Measurements from ENCODE around the gene ACO2.
"Not testable (repeated sequence)": the region's sequence is repeated elsewhere in the genome, so short reads cannot be mapped to it uniquely, and the experiment has no call there.

ACO2 gene

DNA sequence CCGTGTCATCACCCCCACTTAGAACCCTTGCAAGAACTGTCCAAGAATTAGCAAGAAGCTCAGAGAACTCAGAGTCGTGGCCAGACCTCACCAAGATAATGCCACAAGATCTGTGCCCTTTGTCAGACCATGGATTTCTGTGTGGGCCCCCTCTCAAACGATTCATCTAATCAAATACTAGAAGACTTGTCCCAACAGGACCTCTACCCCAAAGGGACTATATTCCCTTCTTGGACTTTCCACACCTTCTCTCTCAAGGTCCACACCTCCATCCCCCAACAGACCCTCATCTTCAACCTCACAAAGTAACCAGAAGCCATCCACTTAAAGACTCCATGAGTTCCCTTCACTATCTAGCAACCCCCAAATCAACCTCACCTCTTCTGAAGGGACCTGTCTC, 72.6 kb downstream of the ACO2 start:
- CTCF ChIA-PET, result interaction anchor here (0.9 to 1.4 kb wide), 2 partner anchors 17 to 56 kb away, joined by 3 to 4 read pairs; no protein-coding TSS in a partner anchor
- H3K4me1 Mint-ChIP-seq, result peaks cover 39% of the 10 kb centered on the region

DNA sequence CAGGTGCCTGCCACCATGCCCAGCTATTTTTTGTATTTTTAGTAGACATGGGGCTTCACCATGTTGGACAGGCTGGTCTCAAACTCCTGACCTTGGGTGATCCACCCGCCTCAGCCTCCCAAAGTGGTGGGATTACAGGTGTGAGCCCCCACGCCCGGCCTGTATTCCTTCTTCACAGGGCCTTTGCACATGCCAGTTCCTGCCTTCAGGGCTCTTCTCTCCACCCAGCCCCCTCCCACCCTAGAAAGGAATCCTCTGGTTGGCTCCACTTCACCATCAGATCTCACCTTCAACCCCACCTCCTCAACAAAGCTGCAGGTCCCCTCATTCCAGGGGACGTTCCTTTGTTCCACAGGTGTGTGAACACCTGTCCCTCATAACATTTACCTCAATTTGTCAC, 73.3 kb downstream of the ACO2 start:
- Mint-ChIP-seq H3K4me1 (peaks cover 39% of the 10 kb centered on the region), H3K27me3 (peaks cover 4% of the 10 kb centered on the region), H3K9me3 (no peaks in the 10 kb centered on the region), H3K4me3 (peak overlapping the region; percentile 96), H3K36me3 (peaks cover 17% of the 10 kb centered on the region), H3K27ac (peak overlapping the region; percentile 77)
- CTCF ChIA-PET, result interaction anchor here (0.9 to 1.4 kb wide), 3 partner anchors 55 to 138 kb away, joined by 3 to 4 read pairs (median 4); no protein-coding TSS in a partner anchor
- DNase-seq, result no peak

More for the DNA sequence above, 72.6 kb downstream of the ACO2 start:
- Mint-ChIP-seq H3K27ac (no peak overlapping the region), H3K4me3 (no peak overlapping the region), H3K36me3 (peaks cover 17% of the 10 kb centered on the region), H3K27me3 (no peaks in the 10 kb centered on the region), H3K9me3 (no peaks in the 10 kb centered on the region)
- no peak for DNase-seq

DNA sequence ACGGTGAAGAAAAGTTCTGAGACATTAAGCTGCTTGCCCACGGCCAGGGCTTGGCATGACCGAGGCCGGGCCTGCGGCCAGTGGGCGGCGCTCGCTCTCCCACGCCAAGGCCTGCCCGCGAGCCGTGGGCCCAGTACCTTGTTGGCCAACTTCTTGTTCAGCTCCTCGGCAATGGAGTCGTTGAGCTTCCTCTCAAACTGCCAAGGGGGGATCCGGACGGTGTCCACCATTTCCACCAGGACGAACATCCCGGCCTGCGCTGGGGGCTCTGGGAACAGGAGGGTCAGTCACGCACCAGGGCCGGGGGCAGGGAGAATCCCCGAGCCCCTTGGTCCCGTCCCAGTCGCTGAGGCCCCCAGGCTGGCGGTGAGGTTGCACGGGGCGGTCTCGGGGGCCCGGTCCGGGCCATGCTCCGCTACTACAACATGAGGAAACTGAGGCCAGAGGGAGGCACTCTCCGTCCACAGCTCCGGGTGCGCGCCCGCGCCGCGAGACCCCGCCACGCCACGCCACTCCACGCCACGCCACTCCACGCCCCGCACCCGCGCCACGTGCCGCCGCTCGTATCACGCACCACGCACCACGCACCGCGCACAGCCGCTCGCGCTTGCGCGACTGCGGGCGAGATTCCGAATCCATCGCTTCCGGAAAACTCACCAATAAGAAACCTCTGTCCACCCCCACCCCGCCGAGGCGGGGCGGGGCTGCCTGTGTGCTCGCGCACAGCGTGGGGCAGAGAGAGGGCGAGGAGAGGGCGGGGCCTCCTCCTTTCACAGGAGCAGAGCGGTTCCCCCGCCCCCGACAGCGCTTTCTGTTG, 75.1 kb downstream of the ACO2 start, which contains the start of gene POLR3H:
POLR3H (minus strand) TSS at position 617 of the 817 bp plus-strand sequence; CDS start at position 248, 369 bp downstream.
- peaks cover 39% of the 10 kb centered on the region for H3K4me1 Mint-ChIP-seq
- peak within 1 kb of the TSS; percentile 96 for H3K27ac Mint-ChIP-seq
- CTCF ChIA-PET, result interaction anchor here (0.7 to 1.4 kb wide), 5 partner anchors 9 to 77 kb away, joined by 3 to 8 read pairs (median 3); partner anchors contain the start of genes DESI1 and XRCC6
- H3K27me3 Mint-ChIP-seq, result peaks cover 11% of the 10 kb centered on the region
- H3K36me3 Mint-ChIP-seq, result peaks cover 17% of the 10 kb centered on the region
- H3K9me3 Mint-ChIP-seq, result no peaks in the 10 kb centered on the region
- peak within 1 kb of the TSS; percentile 96 for H3K4me3 Mint-ChIP-seq
- DNase-seq, result peak; percentile 99

DNA sequence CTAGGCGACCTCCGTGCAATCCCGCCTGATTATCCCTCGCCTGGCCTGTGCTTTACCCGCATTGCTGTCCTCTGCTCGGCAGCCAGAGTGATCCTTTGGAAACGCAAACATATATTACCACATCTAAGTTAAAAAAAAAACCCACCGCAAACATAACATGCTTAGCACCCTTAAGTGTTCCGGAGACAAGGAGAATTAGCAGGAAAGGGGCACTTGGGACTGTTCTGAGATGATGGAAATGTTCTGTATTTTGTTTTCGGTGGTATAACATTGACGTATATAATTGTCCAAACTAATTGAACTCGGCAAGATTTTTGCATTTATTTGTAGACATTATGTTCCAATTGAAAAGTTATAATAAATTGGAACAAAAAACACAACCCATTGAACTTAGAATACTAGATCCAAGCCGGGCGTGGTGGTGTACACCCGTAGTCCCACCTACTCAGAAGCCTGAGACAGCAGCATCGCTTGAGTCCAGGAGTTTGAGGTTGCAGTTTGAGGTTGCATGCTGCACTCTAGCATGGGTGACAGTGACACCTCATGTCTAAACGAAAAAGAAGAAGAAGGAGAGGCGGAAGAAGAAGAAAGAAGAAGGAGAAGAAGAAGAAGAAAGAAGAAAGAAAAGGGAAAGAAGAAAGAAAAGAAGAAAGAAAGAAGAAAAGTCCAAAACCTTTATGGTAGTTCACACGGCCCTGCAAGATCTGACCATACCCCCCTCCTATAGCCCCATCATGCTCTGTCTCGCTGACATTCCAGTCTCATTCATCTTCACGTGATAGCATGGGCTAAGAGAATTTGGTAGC, 76.0 kb downstream of the ACO2 start:
- peaks cover 39% of the 10 kb centered on the region for H3K4me1 Mint-ChIP-seq
- no peaks in the 10 kb centered on the region for H3K9me3 Mint-ChIP-seq
- peaks cover 13% of the 10 kb centered on the region for H3K36me3 Mint-ChIP-seq
- peaks cover 16% of the 10 kb centered on the region for H3K27me3 Mint-ChIP-seq
- H3K27ac Mint-ChIP-seq, result peak overlapping the region; percentile 77
- CTCF ChIA-PET, result interaction anchor here (1.4 kb wide), 2 partner anchors 52 to 76 kb away, joined by 4 to 8 read pairs; partner anchors contain the start of genes DESI1 and XRCC6
- DNase-seq, result no peak
- H3K4me3 Mint-ChIP-seq, result peak overlapping the region; percentile 96

DNA sequence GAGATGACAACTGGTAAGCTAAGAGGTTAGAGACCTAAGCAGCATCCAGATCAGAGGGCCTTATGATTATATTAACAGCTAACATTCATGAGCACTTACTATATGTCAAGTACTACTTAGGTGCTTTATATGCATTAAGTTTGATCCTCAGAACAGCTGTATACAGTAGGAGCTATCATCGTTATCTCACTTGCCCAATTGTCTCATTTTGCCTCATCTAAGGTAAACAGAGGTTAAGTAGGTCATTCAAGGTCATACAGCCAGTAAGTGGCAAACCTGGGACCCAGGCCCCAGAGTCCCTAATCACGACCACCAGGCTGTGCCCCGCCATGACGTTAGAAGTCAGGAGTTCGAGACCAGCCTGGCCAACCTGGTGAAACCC, 79.9 kb downstream of the ACO2 start:
- Mint-ChIP-seq H3K4me3 (no peak overlapping the region), H3K4me1 (peaks cover 10% of the 10 kb centered on the region), H3K27ac (no peak overlapping the region), H3K9me3 (no peaks in the 10 kb centered on the region), H3K36me3 (peaks cover 1% of the 10 kb centered on the region), H3K27me3 (peaks cover 46% of the 10 kb centered on the region)
- DNase-seq, result no peak
- CTCF ChIA-PET, result interaction anchor here (1.1 kb wide), 1 partner anchor 31 kb away, joined by 4 read pairs; no protein-coding TSS in a partner anchor

DNA sequence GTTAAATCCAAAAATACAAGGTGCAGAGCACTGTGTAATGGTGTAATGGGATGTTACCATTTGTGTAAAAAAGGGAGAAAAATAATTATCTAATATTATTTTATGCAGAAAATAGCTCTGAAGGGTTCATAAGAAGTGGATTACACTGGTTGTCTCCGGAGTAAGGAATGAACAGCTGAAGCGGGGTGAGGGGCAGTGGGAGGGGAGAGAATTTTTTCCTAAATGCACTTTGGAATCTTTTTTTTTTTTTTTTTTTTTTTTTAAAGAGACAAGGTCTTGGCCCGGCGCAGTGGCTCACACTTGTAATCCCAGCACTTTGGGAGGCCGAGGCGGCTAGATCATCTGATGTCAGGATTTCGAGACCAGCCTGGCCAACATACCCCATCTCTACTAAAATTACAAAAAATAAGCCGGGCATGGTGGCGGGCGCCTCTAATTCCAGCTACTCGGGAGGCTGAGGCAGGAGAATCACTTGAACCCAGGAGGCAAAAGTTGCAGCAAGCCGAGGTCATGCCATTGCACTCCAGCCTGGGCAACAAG, 82.1 kb downstream of the ACO2 start:
- no peaks in the 10 kb centered on the region for H3K4me1 Mint-ChIP-seq
- CTCF ChIA-PET, result interaction anchor here (0.6 kb wide), 2 partner anchors 15 to 34 kb away, joined by 3 read pairs; no protein-coding TSS in a partner anchor
- DNase-seq, result no peak

DNA sequence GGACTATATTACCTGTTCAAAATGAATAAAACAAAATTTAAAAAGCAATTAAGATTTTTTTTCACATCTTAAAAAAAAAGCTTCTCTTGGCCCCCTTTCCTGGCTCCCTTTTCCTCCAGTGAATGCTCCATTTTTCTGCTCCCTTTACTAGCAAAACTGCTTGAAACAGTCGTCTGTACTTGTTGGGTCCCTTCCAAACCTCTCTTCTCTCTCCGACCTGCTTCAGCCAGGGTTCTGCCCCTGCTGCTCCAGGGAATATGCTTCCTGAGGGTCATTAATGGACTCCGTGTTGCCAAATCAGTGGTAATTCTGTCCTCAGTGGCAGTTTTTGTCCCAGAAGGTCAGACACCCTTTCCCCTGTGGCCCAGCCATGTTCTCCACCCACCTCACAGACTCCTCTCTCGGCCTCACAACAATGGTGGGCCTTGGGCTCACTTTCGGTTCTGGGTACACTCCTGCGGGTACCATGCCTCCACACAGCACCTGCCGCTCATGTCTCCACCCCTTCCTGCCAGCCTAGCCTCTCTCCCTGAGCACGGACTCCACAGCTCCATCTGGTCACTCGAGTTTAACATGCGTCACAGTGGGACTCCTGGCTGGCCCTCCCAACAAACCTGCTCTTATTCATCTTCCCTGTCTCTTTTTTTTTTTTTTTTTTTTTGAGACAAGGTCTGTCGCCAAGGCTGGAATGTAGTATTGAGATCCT, 83.1 kb downstream of the ACO2 start:
- CTCF ChIA-PET, result interaction anchor here (0.7 to 1.0 kb wide), 2 partner anchors 9 to 13 kb away, joined by 3 read pairs; no protein-coding TSS in a partner anchor
- peaks cover 2% of the 10 kb centered on the region for H3K4me1 Mint-ChIP-seq

More for the DNA sequence above, 82.1 kb downstream of the ACO2 start:
- no peak overlapping the region for H3K27ac Mint-ChIP-seq
- H3K36me3 Mint-ChIP-seq, result no peaks in the 10 kb centered on the region
- H3K9me3 Mint-ChIP-seq, result no peaks in the 10 kb centered on the region
- H3K27me3 Mint-ChIP-seq, result peaks cover 57% of the 10 kb centered on the region
- H3K4me3 Mint-ChIP-seq, result no peak overlapping the region

DNA sequence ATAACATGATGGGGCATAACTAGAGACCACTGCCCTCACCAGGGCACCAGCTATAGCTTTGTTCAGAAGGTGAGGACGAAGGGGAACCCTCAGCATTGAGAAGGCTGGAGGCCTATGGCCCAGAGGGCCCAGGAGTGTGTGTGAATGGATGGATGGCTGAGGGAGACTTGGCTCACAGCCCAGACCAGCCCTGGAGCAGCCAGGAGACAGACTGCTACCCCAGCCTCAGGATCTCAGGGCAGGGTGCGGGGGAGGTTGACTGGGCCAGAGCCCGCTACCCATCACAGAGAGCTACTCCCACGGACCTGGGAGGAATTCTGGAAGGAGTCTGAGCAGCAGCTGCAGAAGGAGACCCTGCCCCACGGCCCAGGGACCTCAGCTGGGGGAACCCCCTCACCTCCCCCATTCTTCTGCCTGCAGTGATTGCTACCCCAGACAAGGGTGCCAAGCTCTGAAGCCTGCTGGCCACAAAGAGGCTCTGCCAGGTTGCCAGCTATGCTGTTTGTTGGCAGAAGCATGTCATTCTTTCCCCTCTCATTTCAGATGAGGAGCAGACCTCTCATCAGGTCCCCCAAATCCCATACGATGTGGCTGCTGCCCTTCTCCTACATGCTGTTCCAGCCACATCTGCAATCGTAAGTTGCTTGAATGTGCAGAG, 86.5 kb downstream of the ACO2 start:
- Mint-ChIP-seq H3K4me3 (no peak overlapping the region), H3K27ac (no peak overlapping the region), H3K9me3 (no peaks in the 10 kb centered on the region), H3K27me3 (peaks cover 80% of the 10 kb centered on the region), H3K36me3 (no peaks in the 10 kb centered on the region), H3K4me1 (peaks cover 6% of the 10 kb centered on the region)
- DNase-seq, result no peak
- CTCF ChIA-PET, result interaction anchor here (1.0 kb wide), 1 partner anchor 75 kb away, joined by 3 read pairs; no protein-coding TSS in a partner anchor

More for the DNA sequence above, 83.1 kb downstream of the ACO2 start:
- Mint-ChIP-seq H3K4me3 (no peak overlapping the region), H3K36me3 (no peaks in the 10 kb centered on the region), H3K27ac (no peak overlapping the region), H3K9me3 (no peaks in the 10 kb centered on the region), H3K27me3 (peaks cover 62% of the 10 kb centered on the region)
- DNase-seq, result no peak

DNA sequence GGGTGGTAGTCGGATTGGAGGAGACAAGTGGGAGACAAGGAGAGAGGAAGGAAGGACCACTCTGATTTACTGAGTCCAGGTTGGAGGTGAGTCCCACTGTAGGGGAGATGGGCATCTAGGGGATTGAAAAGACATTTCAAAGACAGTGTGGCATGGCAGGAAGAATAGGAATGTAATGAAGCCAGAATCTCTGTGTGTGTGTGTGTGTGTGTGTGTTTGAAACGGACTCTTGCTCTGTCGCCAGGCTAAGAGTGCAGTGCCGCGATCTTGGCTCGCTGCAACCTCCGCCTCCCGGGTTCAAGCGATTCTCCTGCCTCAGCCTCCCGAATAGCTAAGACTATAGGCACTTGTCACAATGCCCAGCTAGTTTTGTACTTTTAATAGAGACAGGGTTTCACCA, 87.6 kb downstream of the ACO2 start:
- H3K36me3 Mint-ChIP-seq, result no peaks in the 10 kb centered on the region
- DNase-seq, result no peak
- H3K27me3 Mint-ChIP-seq, result peaks cover 82% of the 10 kb centered on the region
- no peaks in the 10 kb centered on the region for H3K9me3 Mint-ChIP-seq
- H3K4me1 Mint-ChIP-seq, result peaks cover 6% of the 10 kb centered on the region
- CTCF ChIA-PET, result no interaction called here
- no peak overlapping the region for H3K4me3 Mint-ChIP-seq
- no peak overlapping the region for H3K27ac Mint-ChIP-seq

DNA sequence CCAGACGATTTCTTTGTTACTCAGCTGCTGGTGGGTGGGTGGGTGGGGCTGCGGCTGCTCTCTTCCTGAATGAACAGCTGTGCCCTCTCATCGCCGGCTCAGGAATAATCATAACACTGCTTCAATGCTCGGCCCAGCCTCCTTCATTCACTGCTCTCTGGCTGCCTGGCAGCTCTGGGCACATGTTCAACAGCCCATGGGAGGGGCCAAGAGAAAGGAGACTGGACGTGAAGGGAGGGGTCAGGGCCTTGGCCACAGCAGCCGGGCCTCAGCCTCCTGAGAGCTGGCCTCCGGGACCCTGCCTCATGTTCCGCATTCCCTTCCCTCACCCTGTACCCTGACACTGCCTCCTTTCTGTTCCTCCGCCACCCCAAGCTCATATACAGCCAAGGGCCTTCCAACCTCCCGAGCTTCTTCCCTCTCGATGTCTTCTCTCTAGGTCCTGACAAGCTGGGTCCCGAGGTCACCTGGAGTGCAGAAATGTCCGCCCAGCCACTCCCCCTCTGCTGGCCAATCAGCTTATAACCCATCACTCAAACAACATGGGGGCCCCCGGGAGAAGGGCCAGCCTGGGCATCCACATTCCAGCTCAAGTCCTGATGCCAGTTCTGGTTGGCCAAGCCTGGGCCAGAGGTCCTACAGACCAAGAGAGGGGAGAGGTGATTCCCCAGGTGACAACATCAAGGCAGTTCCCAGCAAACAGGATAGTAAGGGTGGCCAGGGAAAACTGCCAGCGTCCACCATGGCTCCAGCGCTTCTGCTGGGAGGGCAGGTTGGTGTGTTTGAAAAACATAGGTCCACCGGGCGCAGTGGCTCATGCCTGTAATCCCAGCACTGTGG, 88.7 kb downstream of the ACO2 start:
- DNase-seq, result no peak
- peaks cover 83% of the 10 kb centered on the region for H3K27me3 Mint-ChIP-seq
- peaks cover 6% of the 10 kb centered on the region for H3K4me1 Mint-ChIP-seq
- H3K9me3 Mint-ChIP-seq, result no peaks in the 10 kb centered on the region
- H3K27ac Mint-ChIP-seq, result no peak overlapping the region
- no peak overlapping the region for H3K4me3 Mint-ChIP-seq
- H3K36me3 Mint-ChIP-seq, result no peaks in the 10 kb centered on the region
- CTCF ChIA-PET, result no interaction called here

DNA sequence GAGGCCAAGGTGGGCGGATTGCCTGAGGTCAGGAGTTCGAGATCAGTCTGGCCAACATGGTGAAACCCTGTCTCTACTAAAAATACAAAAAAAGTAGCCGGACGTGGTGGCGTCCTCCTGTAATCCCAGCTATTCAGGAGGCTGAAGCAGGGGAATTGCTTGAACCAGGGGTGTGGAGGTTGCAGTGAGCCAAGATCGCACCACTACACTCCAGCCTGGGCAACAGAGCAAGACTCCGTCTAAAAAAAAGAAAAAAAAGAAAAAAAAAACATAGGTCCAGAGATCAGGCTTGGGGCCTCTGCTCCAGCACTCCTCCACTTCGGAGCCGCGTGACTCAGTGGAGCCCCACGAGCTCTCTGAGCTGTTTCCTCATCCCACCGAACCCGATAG, 89.3 kb downstream of the ACO2 start:
- H3K27me3 Mint-ChIP-seq, result peaks cover 82% of the 10 kb centered on the region
- DNase-seq, H3K36me3 Mint-ChIP-seq, CTCF ChIA-PET, H3K4me3 Mint-ChIP-seq, H3K4me1 Mint-ChIP-seq, H3K27ac Mint-ChIP-seq, H3K9me3 Mint-ChIP-seq: not testable (repeated sequence)

DNA sequence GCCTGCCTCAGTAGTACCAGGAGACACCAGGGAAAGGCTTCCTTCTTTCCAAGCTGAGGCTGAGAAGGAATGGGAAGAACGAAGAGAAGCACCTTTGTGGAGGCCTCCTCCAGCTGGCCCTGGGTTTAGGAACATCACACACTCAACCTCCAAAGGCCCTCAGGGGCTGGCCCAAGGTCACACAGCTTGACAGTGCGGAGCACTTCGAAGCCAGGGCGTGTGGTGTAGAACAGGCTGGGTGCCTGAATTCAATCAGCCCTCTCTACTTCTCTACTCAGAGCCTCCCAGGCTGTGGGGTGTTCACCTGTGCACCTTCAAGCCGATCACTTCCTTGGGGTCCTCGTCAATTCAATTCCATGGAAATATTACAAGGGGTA, 91.2 kb downstream of the ACO2 start:
- H3K27me3 Mint-ChIP-seq, result peaks cover 76% of the 10 kb centered on the region
- H3K27ac Mint-ChIP-seq, result no peak overlapping the region
- DNase-seq, result no peak
- H3K9me3 Mint-ChIP-seq, result no peaks in the 10 kb centered on the region
- no peaks in the 10 kb centered on the region for H3K36me3 Mint-ChIP-seq
- H3K4me1 Mint-ChIP-seq, result peaks cover 6% of the 10 kb centered on the region
- CTCF ChIA-PET, result no interaction called here
- no peak overlapping the region for H3K4me3 Mint-ChIP-seq
